Measurements from ENCODE around the gene ATP8B4. TPM values are rescaled to one million over a fixed set of nuclear protein-coding genes. Genes with fewer than 3 reads are reported as not detected.

ATP8B4 gene
- total and polyA plus RNA-seq, 7 donors: 1.2 to 11.1 (median 4.9) TPM

- H3K27me3 ChIP-seq: no peaks in the 10 kb centered on the region
- H3K4me3 ChIP-seq: no peak overlapping the region
- H3K4me1 ChIP-seq: no peaks in the 10 kb centered on the region
- DNase-seq: no peak
- TF ChIP-seq POLR2A (IDR thresholded peaks at IDR 0.05) (no peak), EP300 (IDR thresholded peaks at IDR 0.05) (no peak), CTCF (IDR thresholded peaks at IDR 0.05) (no peak), POLR2AphosphoS5 (IDR thresholded peaks at IDR 0.05) (no peak)
- no peaks in the 10 kb centered on the region for H3K9me3 ChIP-seq
- WGBS, 2 donors: 28 to 65% methylated on average over 8 of the region's 8 CpGs
- no peak overlapping the region for H3K27ac ChIP-seq
- intact Hi-C loops (cut with DNase I): no loop called here
- no peaks in the 10 kb centered on the region for H3K36me3 ChIP-seq
These were observed 286.5 kb downstream of the ATP8B4 start for GRCh38 chr15:49832511-49832910.

- H3K27ac ChIP-seq: peak overlapping the region in 1 of 4 donors; percentile 14
- no peaks in the 10 kb centered on the region for H3K27me3 ChIP-seq
- DNase-seq: peak; percentile 74
- no peak overlapping the region for H3K4me3 ChIP-seq
- H3K9me3 ChIP-seq: no peaks in the 10 kb centered on the region
- intact Hi-C loops (cut with DNase I): no loop called here
- 45 to 76% methylated on average over 5 of the region's 5 CpGs for WGBS, 2 donors
- no peak for TF ChIP-seq EP300 (IDR thresholded peaks at IDR 0.05)
- no peak for TF ChIP-seq POLR2A (IDR thresholded peaks at IDR 0.05)
- peak in 1 of 4 donors; percentile 28 for TF ChIP-seq POLR2AphosphoS5 (IDR thresholded peaks at IDR 0.05)
- no peaks in the 10 kb centered on the region for H3K36me3 ChIP-seq
- no peaks in the 10 kb centered on the region for H3K4me1 ChIP-seq
These were observed 287.6 kb downstream of the ATP8B4 start for GRCh38 chr15:49831206-49831965.

GRCh38 chr15:49830391-49830790 lies 288.6 kb downstream of the ATP8B4 start:
- Histone ChIP-seq H3K4me1 (no peaks in the 10 kb centered on the region), H3K9me3 (no peaks in the 10 kb centered on the region), H3K27me3 (no peaks in the 10 kb centered on the region), H3K4me3 (no peak overlapping the region), H3K27ac (no peak overlapping the region), H3K36me3 (no peaks in the 10 kb centered on the region)
- intact Hi-C loops (cut with DNase I): no loop called here
- TF ChIP-seq CTCF (IDR thresholded peaks at IDR 0.05): no peak
- TF ChIP-seq POLR2AphosphoS5 (IDR thresholded peaks at IDR 0.05): no peak
- WGBS, 2 donors: 49 to 73% methylated on average over 3 of the region's 3 CpGs
- no peak for DNase-seq

- DNase-seq: no peak
- no peaks in the 10 kb centered on the region for H3K36me3 ChIP-seq
- TF ChIP-seq CTCF (IDR thresholded peaks at IDR 0.05): no peak
- TF ChIP-seq POLR2AphosphoS5 (IDR thresholded peaks at IDR 0.05): no peak
- TF ChIP-seq POLR2A (IDR thresholded peaks at IDR 0.05): no peak
- TF ChIP-seq EP300 (IDR thresholded peaks at IDR 0.05): no peak
- no peaks in the 10 kb centered on the region for H3K27me3 ChIP-seq
- WGBS, 2 donors: 20 to 78% methylated on average over 1 of the region's 1 CpG
- no peak overlapping the region for H3K27ac ChIP-seq
- no peak overlapping the region for H3K4me3 ChIP-seq
- no peaks in the 10 kb centered on the region for H3K9me3 ChIP-seq
- intact Hi-C loops (cut with DNase I): no loop called here
- H3K4me1 ChIP-seq: no peaks in the 10 kb centered on the region
These were observed 291.7 kb downstream of the ATP8B4 start for GRCh38 chr15:49827311-49827710.

GRCh38 chr15:49826640-49827234 lies 292.3 kb downstream of the ATP8B4 start:
- TF ChIP-seq CTCF (IDR thresholded peaks at IDR 0.05): no peak
- no peak for TF ChIP-seq EP300 (IDR thresholded peaks at IDR 0.05)
- TF ChIP-seq POLR2AphosphoS5 (IDR thresholded peaks at IDR 0.05): no peak
- no peak for TF ChIP-seq POLR2A (IDR thresholded peaks at IDR 0.05)

More at GRCh38 chr15:49826640-49827234, 292.3 kb downstream of the ATP8B4 start:
- Histone ChIP-seq H3K4me1 (no peaks in the 10 kb centered on the region), H3K27me3 (no peaks in the 10 kb centered on the region), H3K27ac (no peak overlapping the region), H3K4me3 (no peak overlapping the region), H3K36me3 (no peaks in the 10 kb centered on the region), H3K9me3 (no peaks in the 10 kb centered on the region)
- DNase-seq: no peak
- intact Hi-C loops (cut with DNase I): no loop called here

Data from sigmoid colon (tissue), 7 donors.